ENCODE results near the gene CAMKMT.

DNA sequence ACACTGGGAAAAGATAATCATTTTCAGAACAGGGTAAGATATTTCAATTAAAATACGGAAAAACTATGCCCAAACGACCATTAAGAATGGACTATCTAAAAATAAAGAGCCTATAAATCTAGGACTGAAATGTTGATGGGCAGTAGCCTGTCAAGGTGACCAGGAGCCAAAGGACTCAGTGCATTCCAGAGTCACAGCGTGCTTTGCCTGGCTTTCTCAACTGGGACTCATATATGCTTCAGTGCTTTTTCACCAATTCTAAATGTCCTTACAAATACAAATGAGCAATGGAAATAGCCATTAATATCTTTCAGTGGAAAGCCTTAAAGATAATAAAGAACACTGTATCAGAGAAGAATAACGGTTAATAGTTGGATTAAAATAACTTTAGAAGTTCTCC is 35.9 kb upstream of the CAMKMT start:
- TF ChIP-seq CTCF (conservative IDR thresholded peaks at IDR 0.05; ENCODE audit: low read depth, low read length), result no peak
- TF ChIP-seq EZH2 (IDR thresholded peaks at IDR 0.05; ENCODE audit: low read length, unreplicated experiment), result no peak

All from PC-3 (cell line).